ENCODE measurements around the gene MYBPC1. TPM values are rescaled to one million over a fixed set of nuclear protein-coding genes. Genes with fewer than 3 reads are reported as not detected.

The MYBPC1 gene
- total and polyA plus RNA-seq, 2 of the 13 experiments (the other 11 are each of a cell fraction or from before 2014, with no cell fraction given), result 0.31 to 0.53 TPM

GRCh38 chr12:101599771-101600484 lies 5.2 kb downstream of the MYBPC1 start (continued):
- TF ChIP-seq ELF3 (CRISPR knock-in tag; IDR thresholded peaks at IDR 0.05), result 0 out of 2 replicates have a peak, but pooled peaks have one; percentile 19
- TF ChIP-seq RBM39 (IDR thresholded peaks at IDR 0.05; ENCODE audit: low read depth, low read length, poor library complexity, severe bottlenecking), result no peak

GRCh38 chr12:101604132-101604531 lies 9.4 kb downstream of the MYBPC1 start:
- ChIA-PET POLR2A (interaction anchor here (1.2 to 2.2 kb wide), 2 partner anchors 11 to 92 kb away, joined by 3 to 20 read pairs; no protein-coding TSS in a partner anchor), CTCF (ENCODE audit: low intra/inter-chr PET ratio, low total read pairs) (no interaction called here)
- Histone ChIP-seq H3K79me2 (ENCODE audit: insufficient read depth, low read length) (no peaks in the 10 kb centered on the region), H3K9me3 (ENCODE audit: low read length) (no peaks in the 10 kb centered on the region), H3K4me1 (ENCODE audit: insufficient read depth, low read length) (peaks cover 98% of the 10 kb centered on the region), H3K27me3 (ENCODE audit: control insufficient read depth in 1 of 2, insufficient read depth in 2 of 2, low read length in 2 of 2) (no peaks in the 10 kb centered on the region), H3K4me3 (replicated peaks in 1 of 3; ENCODE audit: insufficient read depth in 1 of 3, low read depth in 2 of 3, low read length in 3 of 3) (no peak overlapping the region; a peak in 1 of 6 replicates), H4K20me1 (ENCODE audit: insufficient read depth, low read length) (no peaks in the 10 kb centered on the region), H3K27ac (ENCODE audit: extremely low read length, insufficient read depth, low read length) (peak overlapping the region; percentile 98), H3K4me2 (ENCODE audit: low read depth, low read length) (peak overlapping the region; percentile 26), H2AFZ (ENCODE audit: low read length) (no peak overlapping the region), H3K36me3 (replicated peaks in 1 of 2; ENCODE audit: control insufficient read depth in 1 of 2, insufficient read depth in 2 of 2, low read length in 2 of 2) (no peaks in the 10 kb centered on the region), H3K9ac (ENCODE audit: insufficient read depth, low read depth, low read length) (peak overlapping the region; percentile 68)
- FAIRE-seq (peak; percentile 53), ATAC-seq (peak; percentile 9; the same call in 2 of the 3 replicates), DNase-seq (ENCODE audit: low spot score) (peak; percentile 94)
- no TSS peak for BruUV-seq (replicated peaks)
- in situ Hi-C loops (cut with HindIII; ENCODE audit: extremely low pct_ligation_motif_present, low pct_unique_long_range_greater_than_20kb) (loop anchor here (10.0 kb wide), 1 partner anchor 91 kb away; the partner anchor contains the start of gene CHPT1), intact Hi-C loops (cut with micrococcal nuclease; ENCODE audit: unreplicated experiment) (no loop called here)
- WGBS (ENCODE audit: low lambda C conversion rate), result 3% methylated on average over 1 of the region's 1 CpG
- no peak for TF ChIP-seq BCL6 (CRISPR knock-in tag; IDR thresholded peaks at IDR 0.05)
- no peak for TF ChIP-seq ZSCAN30 (CRISPR knock-in tag; IDR thresholded peaks at IDR 0.05)
- no peak for TF ChIP-seq POGZ (CRISPR knock-in tag; IDR thresholded peaks at IDR 0.05)
- no peak for TF ChIP-seq ZNF503 (CRISPR knock-in tag; IDR thresholded peaks at IDR 0.05)
- no peak for TF ChIP-seq ZNF441 (CRISPR knock-in tag; IDR thresholded peaks at IDR 0.05; ENCODE audit: borderline replicate concordance)
- no peak for TF ChIP-seq DMAP1 (CRISPR knock-in tag; IDR thresholded peaks at IDR 0.05)
- peak; percentile 65 for TF ChIP-seq FOXP4 (CRISPR knock-in tag; IDR thresholded peaks at IDR 0.05)
- no peak for TF ChIP-seq IRX3 (CRISPR knock-in tag; IDR thresholded peaks at IDR 0.05; ENCODE audit: borderline replicate concordance, low read depth)
- TF ChIP-seq ZNF101 (CRISPR knock-in tag; IDR thresholded peaks at IDR 0.05; ENCODE audit: borderline replicate concordance, low read depth), result no peak
- no peak for TF ChIP-seq ZFX (CRISPR knock-in tag; IDR thresholded peaks at IDR 0.05; ENCODE audit: low read depth)
- no peak for TF ChIP-seq ZNF207 (IDR thresholded peaks at IDR 0.05; ENCODE audit: borderline replicate concordance)
- TF ChIP-seq ARID3A (IDR thresholded peaks at IDR 0.05; ENCODE audit: low read depth, low read length), result peak; percentile 95
- TF ChIP-seq SRSF9 (IDR thresholded peaks at IDR 0.05; ENCODE audit: borderline replicate concordance, insufficient read depth, low read depth, low read length, poor library complexity, severe bottlenecking), result no peak
